Iris pigment epithelial cell (primary cell): ENCODE measurements around the gene THUMPD1.
"Not testable (repeated sequence)": the region's sequence is repeated elsewhere in the genome, so short reads cannot be mapped to it uniquely, and the experiment has no call there.

ENCODE experiments used
- DNase-seq: peaks from one replicate; pipeline ENCODE4 v3.0.0-alpha.2; 2011; ENCODE audit warnings: low read depth

THUMPD1 gene

DNA sequence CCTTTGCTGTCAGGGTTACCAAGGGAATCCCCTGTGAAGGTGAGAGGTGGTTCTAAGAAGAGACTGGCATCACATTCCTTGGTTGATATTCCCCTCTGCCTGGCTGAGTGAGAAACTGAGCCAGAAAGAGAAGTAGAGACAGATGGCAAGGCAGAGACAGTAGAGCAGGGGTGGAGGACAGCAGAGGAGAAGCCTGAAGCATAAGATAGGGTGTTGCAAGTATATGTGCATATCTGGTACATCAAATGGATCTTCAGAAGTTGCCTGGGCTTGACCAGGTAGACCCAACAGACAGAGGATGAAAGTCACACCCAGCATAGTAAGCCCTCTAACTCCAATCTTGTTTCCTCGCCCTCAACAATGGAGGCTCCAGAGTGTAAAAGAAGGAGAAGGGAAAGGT lies 7.9 kb upstream of the THUMPD1 start:
- DNase-seq: no peak

DNA sequence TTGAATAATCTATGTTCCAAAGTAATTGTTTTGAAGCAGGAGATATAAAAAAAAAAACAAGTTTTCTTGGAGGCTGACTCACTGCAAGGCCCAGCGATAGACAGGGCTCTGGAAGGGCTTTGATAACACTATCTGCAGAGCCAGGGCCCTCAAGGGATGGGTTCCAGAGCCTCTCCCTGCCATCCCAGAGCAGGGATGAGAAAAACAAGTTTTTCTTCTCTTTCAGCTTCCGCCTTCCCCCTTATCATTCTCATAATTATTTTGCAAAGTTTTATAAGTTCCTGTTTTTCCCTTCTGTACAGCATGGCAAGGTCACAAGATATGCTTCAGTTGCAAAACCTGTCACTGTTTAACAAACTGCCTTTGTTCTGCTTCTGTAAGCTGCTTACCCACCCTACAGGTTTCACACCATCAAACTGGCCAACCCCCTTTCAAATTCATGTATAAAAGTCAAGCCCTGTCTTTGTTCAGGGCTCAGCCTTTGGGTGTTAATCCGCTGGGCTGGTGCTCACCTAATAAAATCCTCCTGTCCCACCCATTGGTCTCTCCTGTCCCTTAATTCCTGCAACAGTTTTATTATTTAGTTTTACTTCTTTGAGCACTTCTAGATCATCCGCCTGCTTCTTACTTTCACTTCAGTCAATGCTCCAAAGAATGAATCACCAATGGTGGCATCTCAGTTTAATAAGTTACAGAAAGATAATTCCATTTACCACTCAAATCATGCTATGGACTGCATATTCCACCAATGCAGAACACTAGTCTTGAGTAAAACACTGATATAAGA lies 5.6 kb upstream of the THUMPD1 start:
- no peak for DNase-seq

DNA sequence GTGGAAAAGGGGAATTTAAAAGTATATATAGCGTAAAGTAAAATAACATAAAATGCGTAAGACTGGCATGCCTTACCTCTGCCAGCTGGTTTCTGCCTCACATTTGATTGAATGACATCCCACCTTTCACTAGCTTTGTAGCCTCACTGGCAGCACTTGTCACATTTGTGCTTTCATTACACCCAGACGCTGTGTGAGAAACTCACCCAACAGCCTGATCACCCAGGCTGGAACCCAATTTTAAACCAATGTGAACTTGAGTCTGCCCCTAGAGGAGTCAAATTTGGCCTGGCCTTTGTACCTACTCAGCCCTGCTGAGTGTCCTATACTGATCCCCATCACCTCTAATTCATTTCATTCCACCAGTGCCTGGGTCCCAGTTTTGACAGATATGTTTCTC lies 4.8 kb upstream of the THUMPD1 start:
- DNase-seq: no peak

DNA sequence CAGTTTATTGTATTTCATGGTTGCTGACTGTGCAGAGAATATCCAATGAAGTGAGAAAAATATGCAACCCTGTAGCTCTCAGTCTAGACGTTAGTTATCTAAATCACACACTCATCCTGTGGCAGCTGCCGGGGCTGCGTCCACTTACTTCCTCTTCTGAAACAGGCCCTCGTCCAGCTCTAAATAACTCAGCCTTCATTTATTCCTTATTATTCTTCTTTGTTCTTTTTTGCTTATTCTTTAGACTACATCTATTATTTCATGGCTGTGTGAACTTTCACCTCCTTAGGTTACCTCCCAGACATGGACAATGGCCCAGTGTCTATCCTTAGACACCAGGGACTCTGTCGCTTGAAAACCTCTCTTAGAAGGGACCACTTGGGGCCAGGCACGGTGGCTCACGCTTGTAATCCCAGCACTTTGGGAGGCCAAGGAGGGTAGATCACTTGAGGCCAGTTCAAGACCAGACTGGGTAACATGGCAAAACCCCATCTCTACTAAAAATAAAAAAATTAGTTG lies 3.4 kb upstream of the THUMPD1 start:
- no peak for DNase-seq

DNA sequence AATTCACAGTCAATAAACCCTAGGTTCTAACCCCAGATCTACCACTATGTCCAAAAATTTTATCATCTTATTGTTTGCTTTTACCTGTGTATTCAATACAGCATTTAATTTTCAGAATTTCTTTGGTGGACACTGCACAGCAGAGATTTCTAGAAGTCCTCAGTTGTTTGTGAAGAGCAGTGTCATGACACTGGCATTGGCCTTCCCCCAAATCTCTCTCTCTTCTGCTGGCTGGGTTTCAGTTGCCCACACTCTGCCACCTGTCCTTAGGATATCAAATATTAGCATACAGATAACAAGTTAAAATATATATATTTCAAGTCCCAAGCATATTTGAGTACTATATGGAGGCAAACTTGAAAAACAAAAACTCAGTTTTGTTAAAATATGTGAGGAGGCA lies 2.0 kb upstream of the THUMPD1 start:
- DNase-seq: no peak

DNA sequence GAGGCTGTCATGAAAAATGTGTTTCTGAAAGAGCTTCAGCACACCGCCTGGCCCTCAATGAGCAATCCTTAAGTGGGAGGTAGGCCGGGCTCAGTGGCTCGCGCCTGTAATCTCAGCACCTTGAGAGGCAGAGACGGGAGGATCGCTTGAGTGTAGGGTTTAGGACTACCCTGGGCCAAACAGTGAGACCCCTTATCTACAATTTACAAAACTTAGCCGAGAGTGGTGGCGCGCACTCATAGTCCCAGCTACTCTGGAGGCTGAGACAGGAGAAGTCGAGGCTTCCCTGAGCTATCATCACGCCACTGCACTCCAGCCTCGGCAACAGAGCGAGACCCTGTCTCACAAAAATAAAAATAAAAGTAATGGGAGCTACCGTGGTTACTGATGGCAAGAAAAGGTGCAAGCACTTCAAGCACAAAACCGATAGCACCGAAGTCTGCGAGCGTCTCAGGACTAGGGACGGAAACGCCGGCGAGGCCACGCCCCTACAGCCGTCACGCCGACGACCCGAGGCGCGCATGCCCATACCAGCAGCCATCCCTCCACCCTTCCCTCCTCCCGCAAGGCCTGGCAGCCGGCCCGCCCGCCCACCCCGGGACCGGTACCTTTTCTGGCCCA lies 607 bp downstream of the THUMPD1 start:
- DNase-seq: peak; percentile 77

DNA sequence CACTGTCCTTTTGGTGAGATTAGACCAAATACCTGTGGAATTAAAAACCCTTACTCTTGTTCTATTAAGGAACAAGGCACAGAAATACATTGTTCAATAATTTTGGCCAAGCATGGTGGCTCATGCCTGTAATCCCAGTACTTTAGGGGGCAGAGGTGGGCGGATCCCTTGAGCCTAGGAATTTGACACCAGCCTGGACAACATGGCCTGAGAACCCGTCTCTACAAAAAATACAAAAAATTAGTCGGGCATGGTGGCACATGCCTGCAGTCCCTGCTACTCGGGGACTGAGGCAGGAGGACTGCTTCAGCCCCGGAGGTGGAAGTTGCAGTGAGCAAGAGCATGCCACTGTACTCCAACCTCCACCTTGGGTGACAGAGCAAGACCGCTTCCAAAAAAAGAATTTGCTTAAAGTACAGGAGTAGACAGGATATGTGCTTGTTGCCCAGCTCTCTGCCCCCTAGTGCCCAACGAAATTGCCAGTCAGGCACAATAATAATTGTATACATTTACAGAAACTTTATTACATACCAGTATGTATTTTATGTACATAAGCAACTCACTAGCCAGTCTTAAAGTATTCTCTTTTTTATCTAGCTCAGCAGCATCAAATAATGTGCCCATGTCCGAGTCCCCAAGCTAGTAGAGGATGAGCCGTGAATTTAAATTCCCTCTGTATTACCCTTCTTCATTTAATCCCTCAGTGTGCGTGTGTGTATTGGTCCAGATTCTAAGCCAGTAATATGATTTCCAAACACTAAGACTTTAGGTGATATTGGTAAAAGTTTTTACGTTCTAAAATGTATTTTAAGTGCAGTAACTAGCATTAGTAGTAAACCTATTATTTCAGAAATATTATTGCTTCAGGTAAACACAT lies 1.4 kb downstream of the THUMPD1 start:
- DNase-seq: peak; percentile 7

DNA sequence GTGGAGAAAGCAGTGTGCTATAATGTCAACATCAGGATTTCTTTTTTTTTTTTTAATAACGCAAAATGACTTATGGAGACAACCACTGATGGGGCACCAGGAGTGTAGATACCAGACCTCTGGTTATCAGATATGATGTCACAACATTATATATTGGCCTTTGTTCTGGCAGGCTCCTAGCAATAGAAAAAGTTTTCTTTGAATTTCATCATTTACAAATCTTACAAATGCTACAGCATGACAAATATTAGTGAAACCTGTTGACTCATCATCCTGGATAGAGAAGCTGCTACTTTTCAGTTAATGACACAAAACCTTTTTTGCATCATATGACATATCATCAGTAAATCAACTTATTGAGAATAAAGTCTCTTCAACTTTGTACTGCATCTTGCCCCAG lies 6.1 kb downstream of the THUMPD1 start:
- peak; percentile 4 for DNase-seq

DNA sequence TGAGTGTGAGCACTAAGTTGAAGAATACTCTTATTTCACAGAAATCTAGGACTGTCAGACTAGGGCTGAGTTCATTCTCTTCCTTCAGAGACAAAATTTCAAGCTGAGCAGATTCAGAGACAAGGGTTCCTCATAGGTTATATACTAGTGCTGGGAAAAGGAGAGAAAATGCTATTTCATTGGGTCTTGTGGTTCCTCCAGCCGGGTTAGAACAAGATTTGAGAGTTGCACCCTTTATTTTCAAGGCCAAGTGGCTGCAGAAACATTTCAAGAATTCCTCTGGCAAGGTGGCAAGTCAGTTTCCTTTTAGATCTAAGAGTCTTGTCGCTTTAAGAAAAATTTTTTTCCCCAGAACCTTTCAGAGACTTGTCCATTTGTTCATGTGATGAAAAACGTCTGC lies 6.8 kb downstream of the THUMPD1 start:
- no peak for DNase-seq

DNA sequence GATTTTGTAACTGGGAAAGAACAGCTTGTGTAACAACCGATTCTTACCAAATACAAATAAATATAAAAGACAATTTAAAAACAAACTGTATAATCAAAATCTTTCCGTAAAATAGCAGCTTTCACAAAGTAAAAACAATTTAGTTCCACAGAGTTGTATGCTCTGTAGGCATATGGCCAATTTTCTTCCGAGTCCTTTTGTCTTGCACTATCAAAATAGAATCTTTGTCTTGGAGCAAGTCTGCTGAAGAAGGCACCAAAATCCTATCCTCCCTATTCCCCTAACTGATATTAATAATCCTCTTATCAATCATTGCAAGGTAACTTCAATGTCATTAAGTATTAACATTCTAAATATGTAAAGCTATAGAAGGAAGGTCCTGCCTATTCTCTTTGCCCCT lies 7.6 kb downstream of the THUMPD1 start:
- no peak for DNase-seq

DNA sequence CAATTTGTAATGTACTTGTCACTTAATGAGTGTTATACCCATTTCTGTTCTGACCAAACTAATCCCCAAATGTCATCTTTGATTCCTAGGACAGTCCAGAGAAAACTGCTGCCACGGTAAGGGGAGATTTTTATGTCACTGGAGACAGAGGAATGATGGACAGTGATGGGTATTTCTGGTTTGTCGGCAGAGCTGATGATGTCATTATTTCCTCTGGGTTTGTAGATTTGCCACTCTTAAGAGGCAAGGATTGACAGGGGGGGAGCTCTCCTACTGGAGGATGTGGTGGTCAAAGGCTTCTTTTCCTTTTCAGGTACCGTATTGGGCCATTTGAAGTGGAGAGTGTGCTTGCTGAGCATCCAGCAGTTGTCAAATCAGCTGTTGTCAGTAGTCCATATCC lies 12.5 kb downstream of the THUMPD1 start:
- DNase-seq: no peak

DNA sequence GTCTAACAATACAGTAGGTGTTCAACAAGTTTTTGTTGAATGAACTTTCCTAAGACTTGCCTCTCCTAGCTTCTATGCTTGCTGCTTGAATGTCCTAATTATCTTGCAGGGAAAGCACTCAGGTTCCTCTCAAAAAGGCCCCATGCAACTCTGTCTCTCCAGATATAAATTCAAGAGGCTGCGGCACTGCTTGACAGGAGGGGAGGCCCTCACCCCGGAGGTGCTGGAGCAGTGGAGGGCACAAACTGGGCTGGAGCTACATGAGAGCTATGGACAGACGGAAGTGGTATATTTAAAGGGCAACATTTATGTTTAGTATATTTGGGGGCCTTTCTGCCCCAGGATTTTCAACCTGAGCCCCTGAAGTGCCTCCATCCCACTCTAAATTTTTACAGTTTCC lies 14.4 kb downstream of the THUMPD1 start:
- DNase-seq: no peak

DNA sequence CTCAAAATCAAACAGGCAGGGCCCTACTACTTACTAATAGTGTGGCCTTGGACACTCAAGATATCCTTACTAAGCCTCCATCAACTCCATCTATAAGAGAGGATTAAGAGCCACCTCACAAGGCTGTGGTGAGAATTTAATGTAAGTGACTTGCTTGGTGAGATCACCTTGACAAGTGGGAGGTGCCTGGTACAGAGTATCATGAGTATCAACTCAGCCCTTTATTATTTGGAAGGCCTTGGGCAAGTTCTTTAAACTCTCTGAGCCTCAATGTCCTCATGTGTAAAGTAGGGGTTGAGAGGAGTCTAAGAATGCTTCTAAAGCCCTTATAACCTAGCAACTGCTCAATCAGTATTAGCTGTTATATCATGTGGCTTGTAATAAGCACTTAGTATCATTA lies 15.0 kb downstream of the THUMPD1 start:
- DNase-seq: no peak

DNA sequence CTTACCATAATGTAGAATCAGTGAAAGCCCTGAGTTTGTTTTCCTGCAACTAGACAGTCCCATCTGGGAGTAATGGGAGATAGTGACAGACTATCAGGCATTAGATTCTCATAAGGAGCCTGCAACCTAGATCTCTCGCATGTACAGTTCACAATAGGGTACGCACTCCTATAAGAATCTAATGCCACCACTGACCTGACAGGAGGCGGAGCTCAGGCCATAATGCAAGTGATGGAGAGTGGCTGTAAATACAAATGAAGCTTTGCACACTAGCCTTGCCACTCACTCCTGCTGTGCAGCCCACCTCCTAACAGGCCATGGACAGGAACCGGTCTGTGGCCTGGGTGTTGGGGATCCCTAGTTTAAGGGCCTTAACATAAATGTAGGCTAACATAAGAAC lies 21.4 kb downstream of the THUMPD1 start:
- DNase-seq: no peak

DNA sequence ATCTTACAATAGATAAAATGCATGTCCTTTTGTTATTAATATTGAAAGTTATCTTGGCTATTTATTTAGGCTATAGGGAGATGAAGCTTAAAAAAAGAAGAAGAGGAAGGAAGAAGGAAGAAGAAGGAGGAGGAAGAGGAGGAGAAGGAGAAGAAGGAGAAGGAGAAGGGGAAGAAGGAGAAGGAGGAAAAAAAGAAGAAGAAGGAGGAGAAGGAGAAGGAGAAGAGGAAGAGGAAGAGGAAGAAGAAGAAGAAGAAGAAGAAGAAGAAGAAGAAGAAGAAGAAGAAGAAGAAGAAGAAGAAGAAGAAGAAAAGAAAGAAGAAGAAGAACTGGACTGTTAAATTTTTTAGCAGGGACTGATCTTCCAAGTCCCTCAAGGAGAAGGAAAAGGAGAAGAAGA lies 23.9 kb downstream of the THUMPD1 start:
- DNase-seq: not testable (repeated sequence)

DNA sequence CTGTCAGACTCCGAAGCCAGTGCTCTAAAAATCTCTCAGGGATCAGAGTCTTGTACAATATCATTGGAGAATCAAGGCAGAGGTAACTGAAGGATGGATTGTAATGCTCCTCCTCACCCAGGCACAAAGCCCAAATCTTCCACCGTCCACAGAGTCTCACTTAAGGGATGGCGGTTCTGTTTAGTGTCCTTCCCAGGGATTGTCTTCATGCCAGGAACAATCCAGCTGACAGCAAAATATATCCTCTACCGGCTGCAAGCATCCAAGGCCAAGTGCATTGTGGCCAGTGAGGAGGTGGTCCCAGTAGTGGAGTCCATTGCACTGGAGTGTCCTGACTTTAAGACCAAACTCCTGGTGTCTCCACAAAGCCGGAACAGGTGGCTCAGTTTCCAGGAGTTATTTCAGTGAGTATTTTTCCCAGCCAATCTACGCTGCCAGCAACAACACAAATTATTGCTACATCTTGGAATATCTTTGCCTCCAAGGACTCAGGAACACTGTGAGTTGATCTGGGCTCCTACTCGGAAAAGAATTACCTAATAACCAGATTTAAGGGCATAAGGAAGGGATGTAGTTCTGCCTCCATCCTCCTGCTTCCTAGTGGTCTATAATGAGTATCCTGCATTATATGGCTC lies 30.2 kb downstream of the THUMPD1 start:
- no peak for DNase-seq

DNA sequence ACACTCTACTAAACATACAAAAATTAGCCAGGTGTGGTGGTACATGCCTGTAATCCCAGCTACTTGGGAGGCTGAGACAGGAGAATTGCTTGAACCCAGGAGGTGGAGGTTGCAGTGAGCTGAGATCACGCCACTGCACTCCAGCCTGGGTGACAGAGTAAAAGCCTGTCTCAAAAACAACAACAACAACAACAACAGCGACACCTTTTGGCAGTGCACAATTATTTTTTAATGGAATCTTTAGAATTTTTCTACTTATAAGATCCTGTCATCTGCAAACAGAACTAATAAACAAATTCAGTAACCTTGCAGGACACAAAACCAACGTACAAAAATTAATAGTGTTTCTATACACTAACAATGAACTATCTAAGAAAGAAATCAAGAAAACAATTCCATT lies 33.5 kb downstream of the THUMPD1 start:
- peak; percentile 7 for DNase-seq

DNA sequence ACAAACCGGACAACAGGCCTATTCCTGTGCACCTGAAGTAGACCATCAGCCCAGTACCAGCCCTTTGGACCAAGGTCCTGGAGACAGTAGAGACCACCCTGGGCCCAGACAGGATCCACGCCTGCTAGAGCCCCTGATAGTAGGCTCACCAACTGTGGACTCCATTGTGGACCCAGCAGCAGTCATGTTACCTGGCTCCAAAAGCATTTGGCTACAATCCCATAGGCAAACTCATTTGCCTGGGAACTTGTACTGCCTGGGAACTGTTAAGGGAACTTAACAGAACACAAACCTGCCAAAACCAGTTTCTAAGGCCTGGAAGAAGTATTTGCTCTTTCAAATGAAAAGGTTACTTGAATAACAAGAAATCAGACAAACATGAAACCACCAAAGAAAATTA lies 34.2 kb downstream of the THUMPD1 start:
- no peak for DNase-seq

DNA sequence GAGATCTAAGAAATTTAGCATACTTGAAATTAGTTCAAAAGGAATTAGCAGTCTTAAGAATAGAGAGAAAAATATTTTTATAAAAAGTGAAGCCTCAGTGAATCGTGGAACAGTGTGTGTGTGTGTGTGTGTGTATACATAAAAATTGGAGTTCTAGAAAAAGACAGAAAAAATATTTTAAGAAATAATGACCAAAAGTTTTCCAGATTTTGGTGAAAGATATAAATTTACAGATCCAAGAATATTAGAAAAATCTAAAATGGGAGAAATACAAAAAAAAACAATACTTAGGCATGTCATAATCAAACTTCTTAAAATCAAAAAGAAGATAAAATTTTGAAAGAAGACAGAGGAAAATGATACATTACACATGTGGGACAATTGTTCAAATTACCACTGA lies 35.6 kb downstream of the THUMPD1 start:
- DNase-seq: not testable (repeated sequence)

DNA sequence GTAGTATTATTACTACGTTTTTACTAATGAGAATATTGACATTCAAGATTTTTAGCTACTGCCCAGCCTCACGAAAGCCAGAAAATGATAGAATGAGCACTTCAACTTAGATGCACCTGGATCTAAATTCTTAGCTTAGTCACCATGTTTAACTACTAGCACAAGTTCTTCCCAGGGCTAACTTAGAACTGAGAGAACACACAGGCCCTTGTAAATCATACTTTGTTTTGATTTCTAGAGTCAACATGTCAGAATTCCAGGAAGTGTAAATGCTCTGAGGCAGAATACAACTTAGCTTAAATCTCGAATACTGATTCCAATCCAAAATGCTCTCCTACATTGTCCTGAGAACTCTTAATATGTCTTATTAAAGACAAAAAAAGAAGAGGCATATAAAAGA lies 37.3 kb downstream of the THUMPD1 start:
- no peak for DNase-seq

DNA sequence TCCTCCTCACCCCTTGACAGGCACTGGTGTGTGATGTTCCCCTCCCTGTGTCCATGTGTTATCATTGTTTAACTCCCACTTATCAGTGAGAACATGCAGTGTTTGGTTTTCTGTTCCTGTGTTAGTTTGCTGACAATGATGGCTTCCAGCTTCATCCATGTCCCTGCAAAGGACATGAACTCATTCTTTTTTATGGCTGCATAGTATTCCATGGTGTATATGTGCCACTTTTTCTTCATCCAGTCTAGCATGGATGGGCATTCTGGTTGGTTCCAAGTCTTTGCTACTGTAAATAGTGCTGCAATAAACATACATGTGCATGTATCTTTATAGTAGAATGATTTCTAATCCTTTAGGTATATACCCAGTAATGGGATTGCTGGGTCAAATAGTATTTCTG lies 39.9 kb downstream of the THUMPD1 start:
- DNase-seq: not testable (repeated sequence)

DNA sequence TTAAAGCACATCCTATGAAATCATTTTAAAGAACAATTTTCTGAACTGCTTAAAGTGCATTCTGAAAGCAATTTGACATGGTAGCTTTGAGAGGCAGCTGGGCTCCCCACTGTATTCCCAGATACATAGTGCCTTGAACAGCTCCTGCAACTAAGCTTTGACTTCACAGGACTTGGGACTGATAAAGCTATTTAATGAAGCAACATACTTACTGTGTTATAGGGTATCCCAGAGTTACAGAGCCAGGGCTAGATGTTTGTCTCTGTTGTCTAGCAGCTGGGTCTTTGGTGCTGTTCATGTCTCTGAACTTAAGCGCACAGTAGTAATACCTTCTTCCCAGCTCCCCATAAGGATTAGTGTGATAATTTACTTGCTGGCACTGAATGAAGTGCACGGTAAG lies 45.0 kb downstream of the THUMPD1 start:
- DNase-seq: no peak
